NK-92 (cell line): ENCODE measurements around the gene TRIM44.
"Not testable (repeated sequence)": the region's sequence is repeated elsewhere in the genome, so short reads cannot be mapped to it uniquely, and the experiment has no call there.

Source experiments
- DNase-seq: peaks from one replicate; lab custom pipeline; 2025; ENCODE audit not compliant: unreplicated experiment; lab: John Stamatoyannopoulos, UW

Gene TRIM44

GRCh38 chr11:35750315-35750714 is 87.7 kb downstream of the TRIM44 start:
- DNase-seq: no peak

GRCh38 chr11:35750981-35751663 is 88.5 kb downstream of the TRIM44 start:
- DNase-seq: no peak

- DNase-seq: no peak
Measured at GRCh38 chr11:35751664-35752061, 89.1 kb downstream of the TRIM44 start.

- DNase-seq: no peak
Measured at GRCh38 chr11:35752115-35752514, 89.5 kb downstream of the TRIM44 start.

GRCh38 chr11:35753573-35753972 is 91.0 kb downstream of the TRIM44 start:
- DNase-seq: not testable (repeated sequence)

- not testable (repeated sequence) for DNase-seq
Measured at GRCh38 chr11:35759951-35760350, 97.4 kb downstream of the TRIM44 start.

GRCh38 chr11:35761899-35762298 is 99.3 kb downstream of the TRIM44 start:
- no peak for DNase-seq

GRCh38 chr11:35763301-35763700 is 100.7 kb downstream of the TRIM44 start:
- no peak for DNase-seq

- DNase-seq: no peak
Measured at GRCh38 chr11:35763765-35764164, 101.2 kb downstream of the TRIM44 start.

GRCh38 chr11:35764417-35764816 is 101.8 kb downstream of the TRIM44 start:
- DNase-seq: no peak

GRCh38 chr11:35765211-35765610 is 102.6 kb downstream of the TRIM44 start:
- DNase-seq: no peak

- no peak for DNase-seq
Measured at GRCh38 chr11:35766651-35767050, 104.1 kb downstream of the TRIM44 start.

GRCh38 chr11:35770425-35770824 is 107.8 kb downstream of the TRIM44 start:
- not testable (repeated sequence) for DNase-seq

GRCh38 chr11:35771722-35772121 is 109.1 kb downstream of the TRIM44 start:
- no peak for DNase-seq

- DNase-seq: not testable (repeated sequence)
Measured at GRCh38 chr11:35777241-35777640, 114.7 kb downstream of the TRIM44 start.

GRCh38 chr11:35778943-35779342 is 116.4 kb downstream of the TRIM44 start:
- not testable (repeated sequence) for DNase-seq

GRCh38 chr11:35779409-35779808 is 116.8 kb downstream of the TRIM44 start:
- no peak for DNase-seq

- DNase-seq: no peak
Measured at GRCh38 chr11:35780951-35781860, 118.6 kb downstream of the TRIM44 start.

- DNase-seq: no peak
Measured at GRCh38 chr11:35781861-35782470, 119.4 kb downstream of the TRIM44 start.

GRCh38 chr11:35783809-35784208 is 121.2 kb downstream of the TRIM44 start:
- DNase-seq: no peak

GRCh38 chr11:35784699-35785098 is 122.1 kb downstream of the TRIM44 start:
- DNase-seq: no peak
